GM19397 (cell line): ENCODE results near the gene DPP7.
"Not testable (repeated sequence)": the region's sequence is repeated elsewhere in the genome, so short reads cannot be mapped to it uniquely, and the experiment has no call there.

Experiments
- ATAC-seq: cut with Tn5 transposase; IDR thresholded peaks from one replicate; pipeline ENCODE4 v1.9.1; 2021; ENCODE audit warnings: mild to moderate bottlenecking, moderate library complexity; ENCODE audit not compliant: unreplicated experiment

DPP7 gene

DNA sequence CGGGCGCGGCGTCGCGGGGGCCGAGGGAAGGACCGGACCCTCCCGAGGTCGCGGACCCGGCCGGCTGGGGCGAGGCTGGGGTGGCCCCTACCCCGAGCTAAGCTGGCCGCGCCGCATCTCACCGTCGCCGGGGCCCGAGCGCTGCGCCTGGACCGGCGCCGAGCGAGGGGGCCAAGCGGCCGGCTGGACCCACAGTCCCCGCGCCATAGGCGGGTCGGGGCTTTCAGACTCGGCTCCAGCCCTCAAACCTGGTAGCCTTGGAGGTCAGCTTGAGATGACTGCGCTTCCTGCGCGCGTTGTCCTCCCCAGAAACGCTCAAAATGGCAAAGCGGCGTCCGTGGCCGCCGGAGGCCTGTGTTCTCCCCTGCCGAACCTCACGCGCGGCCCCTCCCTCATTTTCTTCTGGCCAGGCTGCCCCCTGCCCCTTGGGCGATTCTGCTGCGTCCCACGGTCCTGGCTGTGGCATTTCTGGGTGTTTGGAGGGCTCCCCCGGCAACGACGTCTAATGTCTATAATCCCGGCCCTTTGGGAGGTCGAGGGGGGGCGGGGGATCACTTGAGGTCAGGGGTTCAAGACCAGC lies 15.7 kb upstream of the DPP7 start:
- peak; percentile 23 for ATAC-seq

DNA sequence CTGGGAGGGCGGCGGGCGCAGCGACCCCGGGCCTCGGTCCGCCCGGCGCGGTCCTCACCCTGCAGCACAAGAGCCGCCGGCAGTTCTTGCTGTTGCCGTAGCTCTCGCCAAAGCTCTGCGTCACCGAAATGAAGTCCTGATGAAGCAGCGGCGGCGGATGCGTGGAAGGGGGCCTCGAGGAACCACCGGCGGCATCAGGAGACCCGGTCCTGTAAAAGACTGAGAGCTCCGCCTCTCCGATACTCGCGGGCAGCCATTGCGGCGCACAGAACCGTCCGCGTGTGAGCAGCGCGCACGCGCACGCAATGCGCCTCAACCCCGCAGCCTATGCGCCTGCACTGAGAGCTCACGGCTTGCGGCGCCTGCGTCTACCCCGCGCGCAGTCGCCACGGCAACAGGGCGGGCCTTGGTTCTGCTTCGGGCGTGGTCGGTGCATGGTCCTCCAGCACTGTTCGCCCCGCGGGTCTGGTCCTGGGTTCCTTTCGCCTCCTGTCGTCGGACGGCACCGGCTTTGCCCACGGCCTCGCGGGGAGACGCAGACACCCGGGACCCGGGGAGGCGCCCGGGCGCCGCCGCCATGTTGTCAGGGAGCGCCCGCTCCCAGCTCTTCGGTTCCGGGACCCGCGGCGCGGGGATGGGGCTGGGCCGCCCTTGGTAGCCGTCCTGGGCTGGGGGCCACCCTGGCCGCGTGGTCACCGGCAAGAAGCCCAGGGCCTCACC lies 15.1 kb upstream of the DPP7 start:
- ATAC-seq: peak; percentile 84

DNA sequence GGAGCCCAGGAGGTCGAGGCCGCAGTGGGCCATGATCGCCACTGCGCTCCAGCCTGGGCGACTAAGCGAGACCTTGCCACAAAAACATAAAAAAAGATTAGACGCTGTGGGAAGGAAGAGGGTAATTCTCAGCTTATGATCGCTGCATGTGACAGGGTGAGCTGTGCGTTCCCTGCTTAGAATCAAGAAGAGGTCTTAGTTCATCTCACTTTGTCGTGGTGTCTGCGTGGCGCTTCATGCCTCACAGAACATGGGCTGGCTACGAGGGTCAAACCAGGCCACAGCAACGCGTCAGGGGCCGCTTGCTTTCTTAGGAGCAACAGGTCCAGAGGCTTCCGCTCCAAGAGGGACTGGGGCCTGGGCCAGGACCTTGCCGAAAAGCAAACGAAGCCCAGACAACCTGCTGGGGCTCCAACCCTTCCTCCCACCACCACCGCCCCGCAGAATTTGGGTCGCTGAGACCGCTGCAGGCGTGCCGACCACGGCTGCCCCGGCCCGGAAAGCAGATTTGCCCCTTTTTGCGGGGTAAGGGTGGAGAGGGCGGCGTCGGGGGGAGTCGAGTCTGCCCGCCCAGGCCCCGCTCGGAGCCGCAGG lies 14.4 kb upstream of the DPP7 start:
- peak; percentile 12 for ATAC-seq

DNA sequence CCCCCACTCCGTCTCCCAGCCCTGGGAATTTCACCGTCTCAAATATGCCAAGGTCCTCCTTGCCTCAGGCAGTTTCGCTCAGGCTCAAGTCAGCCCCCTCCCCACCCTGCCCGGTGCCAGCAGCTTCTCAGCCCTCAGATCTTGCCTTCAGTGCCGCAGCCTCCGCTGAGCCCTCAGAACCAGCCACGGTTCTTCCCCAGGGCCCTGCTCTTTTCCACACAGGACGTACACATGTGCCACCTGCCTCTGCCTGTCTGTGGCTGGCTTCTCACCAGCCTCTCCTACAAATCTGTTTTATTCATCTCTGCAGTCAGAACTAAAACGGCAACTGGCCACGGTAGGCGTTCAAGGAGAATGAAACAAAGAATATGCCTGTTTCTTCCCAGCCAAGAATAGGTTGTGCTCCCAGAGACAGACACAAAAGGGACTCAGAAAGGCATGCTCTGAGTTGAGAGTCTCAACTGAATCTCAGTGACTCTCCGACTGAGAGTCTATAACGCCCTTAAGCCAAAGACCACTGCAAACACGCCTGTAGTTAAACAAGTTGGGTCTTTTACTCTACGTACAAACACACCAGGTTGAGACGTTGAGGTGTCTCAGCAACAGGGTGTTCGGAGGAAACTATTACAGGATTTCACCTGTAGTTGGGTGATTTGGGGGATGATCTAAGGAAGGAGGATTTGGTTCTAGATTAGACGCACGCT lies 13.8 kb upstream of the DPP7 start:
- no peak for ATAC-seq

DNA sequence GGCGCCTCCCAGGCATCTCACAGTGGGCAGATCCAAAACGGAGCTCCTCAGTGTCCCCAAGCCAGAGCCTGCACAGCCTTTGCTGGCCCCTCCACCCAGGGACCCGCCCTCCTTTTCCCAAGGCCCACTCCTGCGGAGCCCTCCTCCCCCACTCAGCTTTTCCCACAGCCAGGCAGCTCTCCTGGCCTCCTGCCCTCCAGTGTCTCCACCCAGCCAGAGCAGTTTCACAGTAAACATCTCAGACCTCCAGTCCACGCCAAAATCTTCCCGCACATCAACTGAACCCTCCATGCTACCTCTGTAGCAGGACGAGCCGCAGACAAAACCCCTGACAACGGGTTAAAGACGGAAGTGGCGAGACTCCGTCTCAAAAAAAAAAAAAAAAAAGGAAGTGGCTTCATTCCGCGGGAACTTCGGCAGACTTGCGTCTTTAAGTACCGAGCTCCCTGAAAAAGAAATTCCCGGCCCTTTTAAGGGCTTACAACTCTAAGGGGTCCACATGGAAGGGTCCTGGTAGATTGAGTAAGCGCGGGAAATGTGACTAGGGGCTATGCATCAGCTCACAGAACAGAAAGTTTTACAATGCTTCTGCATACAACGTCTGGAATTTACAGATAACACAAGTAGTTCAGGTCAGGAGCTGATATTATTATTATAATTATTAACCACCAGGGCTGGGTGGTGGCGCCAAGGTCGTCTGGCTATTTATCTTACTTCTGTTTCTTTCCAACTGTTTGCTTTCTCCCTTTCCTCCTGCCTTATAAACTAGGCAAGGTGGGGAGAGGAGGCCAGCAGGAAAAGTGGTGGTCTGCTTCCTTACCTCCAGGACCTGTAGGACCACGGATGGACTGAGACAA lies 13.0 kb upstream of the DPP7 start:
- ATAC-seq: no peak

DNA sequence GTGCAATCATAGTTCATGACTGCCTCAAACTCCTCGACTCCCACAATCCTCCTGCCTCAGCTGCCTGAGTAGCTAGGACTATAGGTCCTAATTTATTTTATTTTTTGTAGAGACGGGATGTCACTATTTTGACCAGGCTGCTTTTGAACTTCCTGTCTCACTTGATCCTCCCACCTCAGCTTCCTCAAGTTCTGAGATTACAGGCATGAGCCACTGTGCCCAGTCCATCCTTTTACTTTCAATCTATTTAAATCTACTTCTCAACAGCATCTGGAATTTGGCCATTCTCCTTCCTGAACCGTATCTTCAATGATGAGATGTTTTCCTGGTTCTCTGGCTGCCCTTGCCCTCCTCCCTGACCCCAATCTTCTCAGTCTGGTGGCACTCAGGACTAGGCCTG lies 12.3 kb upstream of the DPP7 start:
- no peak for ATAC-seq

DNA sequence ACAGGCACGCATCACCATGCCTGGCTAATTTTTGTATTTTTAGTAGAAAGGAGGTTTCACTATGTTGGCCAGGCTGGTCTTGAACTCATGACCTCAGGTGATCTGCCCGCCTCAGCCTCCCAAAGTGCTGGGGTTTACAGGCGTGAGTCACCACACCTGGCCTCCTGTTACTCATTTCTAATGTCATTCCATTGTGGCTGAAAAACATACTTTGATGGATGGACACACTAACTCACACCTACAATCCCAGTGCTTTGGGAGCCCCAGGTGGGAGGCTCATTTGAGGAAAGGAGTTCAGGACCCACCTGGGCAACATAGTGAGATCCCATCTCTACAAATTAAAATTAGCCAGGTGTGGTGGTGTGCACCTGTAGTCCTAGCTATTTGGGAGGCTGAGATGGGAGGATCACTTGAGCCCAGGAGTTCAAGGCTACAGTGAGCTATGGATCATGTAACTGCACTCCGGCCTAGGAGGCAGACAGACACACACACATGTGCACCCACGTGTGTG lies 9.5 kb upstream of the DPP7 start:
- ATAC-seq: not testable (repeated sequence)

DNA sequence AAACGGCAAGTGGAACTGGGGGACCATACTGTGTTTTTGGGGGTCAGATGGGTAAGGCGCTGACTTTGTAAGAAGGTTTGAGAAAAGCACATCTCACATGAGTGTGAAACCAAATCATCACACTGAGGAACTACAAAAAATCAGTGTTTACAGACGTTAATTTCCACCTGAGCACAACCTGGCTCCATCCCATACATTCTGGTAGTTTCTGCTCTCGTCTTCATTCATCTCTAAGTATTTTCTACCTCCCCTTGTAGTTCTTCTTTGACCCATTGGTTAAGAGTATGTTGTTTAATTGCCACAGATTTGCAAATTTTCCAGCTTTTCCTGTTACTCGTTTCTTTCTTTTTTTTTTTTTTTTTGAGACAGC lies 8.9 kb upstream of the DPP7 start:
- no peak for ATAC-seq

DNA sequence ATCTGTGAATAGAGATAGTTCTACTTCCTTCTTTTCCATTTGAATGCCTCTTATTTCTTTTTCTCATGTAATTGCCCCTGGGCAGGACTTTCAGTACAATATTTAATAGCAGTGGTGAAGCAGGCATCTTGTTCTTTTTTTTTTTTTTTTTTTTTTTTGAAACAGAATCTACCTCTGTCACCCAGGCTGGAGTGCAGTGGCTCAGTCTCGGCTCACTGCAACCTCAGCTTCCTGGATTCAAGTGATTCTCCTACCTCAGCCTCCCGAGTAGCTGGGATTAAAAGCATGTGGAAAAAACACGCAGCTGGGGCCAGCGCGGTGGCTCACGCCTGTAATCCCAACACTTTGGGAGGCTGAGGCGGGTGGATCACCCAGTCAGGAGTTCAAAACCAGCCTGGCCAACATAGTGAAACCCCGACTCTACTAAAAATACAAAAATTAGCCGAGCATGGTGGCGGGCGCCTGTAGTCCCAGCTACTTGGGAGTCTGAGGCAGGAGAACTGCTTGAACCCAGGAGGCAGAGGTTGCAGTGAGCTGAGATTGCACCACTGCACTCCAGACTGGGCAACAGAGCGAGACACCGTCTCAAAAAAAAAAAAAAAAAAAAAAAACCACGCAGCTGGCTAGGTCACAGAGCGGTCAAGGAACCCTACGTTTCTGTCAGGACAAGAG lies 8.4 kb upstream of the DPP7 start:
- not testable (repeated sequence) for ATAC-seq

DNA sequence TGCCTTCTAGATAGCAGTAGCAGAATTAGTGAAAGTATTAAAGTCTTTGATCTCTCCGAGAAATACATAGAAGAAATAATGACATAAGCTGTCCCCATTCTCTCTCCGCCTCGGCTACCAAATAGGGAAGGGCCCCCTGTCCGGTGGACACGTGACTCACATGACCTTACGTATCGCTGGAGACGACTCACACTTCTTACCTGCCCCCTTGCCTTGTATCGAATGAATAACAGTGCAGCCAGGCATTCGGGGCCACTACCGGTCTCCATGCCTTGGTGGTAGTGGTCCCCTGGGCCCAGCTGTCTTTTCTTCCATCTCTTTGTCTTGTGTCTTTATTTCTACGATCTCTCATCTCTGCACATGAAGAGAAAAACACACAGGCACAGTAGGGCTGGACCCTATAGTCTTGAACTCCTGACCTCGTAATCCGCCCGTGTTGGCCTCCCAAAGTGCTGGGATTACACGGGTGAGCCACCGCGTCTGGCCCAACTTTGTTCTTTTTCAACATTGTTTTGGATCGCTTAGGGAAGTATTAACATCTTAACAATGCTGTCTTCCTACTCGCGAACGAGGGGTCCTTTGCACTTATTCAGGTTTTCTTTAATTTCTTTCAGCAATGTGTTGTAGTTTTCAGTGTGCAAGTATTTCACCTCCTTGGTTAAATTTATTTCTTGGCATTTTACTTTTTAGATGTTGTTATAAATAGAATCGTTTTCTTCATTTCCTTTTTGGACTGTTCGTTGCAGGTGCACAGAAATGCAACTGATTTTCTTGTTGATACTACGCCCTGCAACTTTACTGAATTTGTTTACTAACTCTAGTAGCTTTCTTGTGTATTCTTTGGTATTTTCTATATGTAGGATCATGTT lies 7.6 kb upstream of the DPP7 start:
- ATAC-seq: not testable (repeated sequence)

DNA sequence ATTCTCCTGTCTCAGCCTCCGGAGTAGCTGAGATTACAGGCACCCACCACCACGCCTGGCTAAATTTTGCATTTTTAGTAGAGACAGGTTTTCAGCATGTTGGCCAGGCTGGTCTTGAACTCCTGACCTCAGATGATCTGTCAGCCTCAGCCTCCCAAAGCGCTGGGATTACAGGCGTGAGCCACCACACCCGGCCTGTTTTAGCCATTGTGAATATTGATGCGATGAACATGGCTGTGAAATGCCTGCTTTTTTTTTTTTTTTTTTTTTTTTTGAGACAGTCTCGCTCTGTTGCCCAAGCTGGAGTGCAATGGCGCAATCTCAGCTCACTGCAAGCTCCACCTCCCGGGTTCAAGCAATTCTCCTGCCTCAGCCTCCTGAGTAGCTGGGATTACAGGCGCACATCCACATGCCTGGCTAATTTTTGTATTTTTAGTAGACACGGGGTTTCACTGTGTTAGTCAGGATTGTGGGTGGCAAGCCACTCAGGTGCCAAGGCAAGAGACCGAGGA lies 3.6 kb upstream of the DPP7 start:
- ATAC-seq: not testable (repeated sequence)

DNA sequence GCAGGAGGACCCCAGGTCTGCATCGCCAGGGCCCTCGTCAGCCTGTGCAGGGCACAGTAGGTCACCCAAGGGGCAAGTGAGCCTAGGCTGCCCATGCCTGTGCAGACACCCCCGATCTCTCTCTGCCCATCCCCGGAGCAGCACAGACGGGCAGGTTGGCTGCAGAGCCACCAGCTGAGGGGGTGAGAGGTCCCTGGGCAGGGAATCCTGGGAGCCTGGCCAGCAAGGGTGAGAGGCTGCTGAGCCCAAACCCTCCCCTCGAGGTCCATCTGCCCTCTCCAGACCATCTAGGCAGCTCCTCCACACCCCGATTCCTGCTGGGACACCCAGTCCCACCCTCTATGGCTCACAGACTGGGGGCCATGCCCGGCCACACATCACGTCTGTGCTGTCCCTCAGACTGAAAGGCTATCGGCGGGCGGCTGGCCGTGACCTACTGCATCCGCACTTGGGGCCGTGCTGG lies 2.8 kb upstream of the DPP7 start:
- no peak for ATAC-seq

DNA sequence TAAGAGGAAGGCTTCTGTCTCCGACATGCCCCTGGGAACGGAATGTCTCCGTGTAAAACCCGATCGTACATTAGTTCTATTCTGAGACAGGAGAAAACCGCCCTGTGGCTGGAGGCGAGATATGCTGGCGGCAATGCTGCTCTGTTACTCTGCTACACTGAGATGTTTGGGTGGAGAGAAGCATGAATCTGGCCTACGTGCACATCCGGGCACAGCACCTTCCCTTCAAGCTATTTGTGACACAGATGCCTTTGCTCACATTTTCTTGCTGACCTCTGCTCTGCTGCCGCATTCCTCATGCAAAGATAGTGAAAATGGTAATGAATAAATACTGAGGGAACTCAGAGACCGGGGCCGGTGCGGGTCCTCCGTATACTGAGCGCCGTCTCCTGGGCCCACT lies 2.2 kb upstream of the DPP7 start:
- no peak for ATAC-seq

DNA sequence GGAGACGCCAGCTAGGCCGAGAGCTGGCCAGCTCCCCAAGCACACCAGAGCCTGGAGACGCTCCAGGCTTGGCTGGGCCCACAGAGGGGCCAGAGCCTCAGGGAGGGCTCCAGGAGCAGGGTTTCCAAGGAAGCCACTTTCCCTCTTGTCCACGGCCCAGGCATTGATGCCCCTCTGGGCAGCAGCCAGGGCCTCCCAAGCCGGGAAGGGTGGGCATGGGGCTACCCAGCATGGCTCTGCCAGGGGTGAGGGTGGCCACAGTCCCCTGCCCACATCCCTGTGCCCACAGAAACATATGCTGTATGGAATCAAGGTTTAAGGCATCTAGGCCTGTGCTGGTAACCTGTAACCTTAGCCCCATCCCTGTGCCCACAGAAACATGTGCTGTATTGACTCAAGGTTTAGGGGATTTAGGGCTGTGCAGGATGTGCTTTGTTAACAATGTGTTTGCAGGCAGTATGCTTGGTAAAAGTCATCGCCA lies 1.5 kb upstream of the DPP7 start:
- no peak for ATAC-seq

DNA sequence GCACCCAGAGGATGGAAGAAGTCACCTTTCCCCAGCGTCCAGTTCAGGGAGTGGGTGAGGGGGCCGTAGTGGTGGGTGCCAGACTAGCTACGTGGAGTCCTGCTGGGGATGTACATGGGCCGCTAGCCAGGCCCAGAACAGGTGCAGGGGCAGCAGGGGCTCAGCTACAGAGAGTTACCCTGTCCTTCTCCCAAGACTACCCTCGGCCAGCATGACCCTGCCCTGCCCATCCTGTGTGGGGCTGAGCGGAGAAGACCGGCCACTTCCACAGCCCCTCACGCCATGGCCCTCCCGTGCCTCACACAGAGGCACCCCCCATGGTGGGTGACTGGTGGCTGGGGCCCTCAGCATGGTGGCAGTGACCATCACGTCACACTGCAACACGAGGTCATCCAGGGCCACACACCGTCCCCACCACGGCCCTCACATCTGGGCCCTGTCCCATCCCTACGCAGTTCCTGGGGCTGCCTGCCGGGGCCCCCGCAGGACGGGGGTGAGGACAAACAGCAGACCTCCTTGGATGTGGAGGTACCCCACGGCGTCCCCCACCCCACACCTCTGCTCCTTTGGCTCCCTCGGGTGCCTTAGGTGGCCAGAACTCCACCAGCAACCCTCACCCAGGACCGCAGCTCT lies 977 bp upstream of the DPP7 start:
- ATAC-seq: no peak

DNA sequence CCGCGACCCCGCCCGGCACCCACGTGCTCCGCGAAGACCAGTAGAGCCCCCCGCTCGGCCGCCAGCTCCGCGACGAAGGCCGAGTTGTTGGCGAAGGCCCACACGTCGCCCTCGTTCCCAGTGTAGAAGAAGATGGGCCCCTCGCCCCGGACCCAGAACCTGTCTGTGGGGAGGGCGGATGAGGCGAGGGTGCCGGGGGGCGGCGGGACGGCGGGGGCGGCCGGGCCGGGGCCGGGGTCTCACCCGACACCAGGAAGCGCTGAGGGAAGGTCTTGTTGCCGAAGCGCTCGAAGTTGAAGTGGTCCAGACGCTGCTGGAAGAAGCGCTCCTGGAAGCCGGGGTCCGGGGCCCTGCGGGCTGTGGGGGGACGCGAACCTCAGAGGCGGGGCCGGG lies 317 bp downstream of the DPP7 start:
- no peak for ATAC-seq

DNA sequence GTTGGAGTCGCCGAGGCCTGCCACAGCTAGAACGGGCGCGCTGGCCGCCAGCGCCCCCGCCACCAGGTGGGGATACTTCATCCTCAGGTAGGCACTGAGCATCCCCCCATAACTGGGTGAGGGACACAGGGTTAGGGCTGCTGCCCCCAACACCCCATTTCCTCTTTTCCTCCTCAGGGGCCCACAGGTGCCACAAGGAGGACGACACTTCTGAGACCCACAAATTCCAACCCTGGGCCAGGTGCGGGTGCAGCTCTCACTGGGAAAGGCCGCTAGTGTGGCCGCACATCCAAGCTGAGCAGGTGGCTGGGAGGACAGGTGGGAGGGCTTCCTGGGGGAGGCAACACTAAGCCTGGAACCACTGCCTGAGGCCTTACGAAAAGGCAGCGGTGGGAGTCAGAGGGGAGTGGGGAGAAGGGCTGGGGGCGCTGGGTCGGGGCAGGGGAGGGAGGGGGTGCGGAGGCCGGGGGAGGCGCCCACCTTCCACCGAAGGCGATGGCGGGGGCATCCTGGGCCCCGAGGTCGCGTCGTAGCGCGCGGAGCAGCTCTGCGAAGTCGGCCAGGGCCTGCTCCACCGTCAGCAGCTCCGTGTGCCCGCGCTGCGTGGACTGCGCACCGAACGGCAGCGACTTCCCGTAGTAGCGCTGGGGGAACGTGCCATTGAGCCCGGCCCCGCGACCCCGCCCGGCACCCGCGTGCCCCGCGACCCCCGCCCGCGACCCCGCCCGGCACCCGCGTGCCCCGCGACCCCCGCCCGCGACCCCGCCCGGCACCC lies 961 bp downstream of the DPP7 start:
- ATAC-seq: no peak
